Measurements from ENCODE around the gene HIPK3.

- TF ChIP-seq GATA2 (IDR thresholded peaks at IDR 0.05; ENCODE audit: low read depth, low read length) = no peak
- no peak for TF ChIP-seq GATA3 (IDR thresholded peaks at IDR 0.05; ENCODE audit: low read depth, low read length)
Measured at GRCh38 chr11:33303541-33303940, 46.4 kb downstream of the HIPK3 start.

Measured in SH-SY5Y (cell line).